Breast epithelium (tissue), 3 donors: Measurements from ENCODE around the gene ENPP4.

Source experiments
- POLR2AphosphoS5 ChIP-seq, 3 donors: sonication (generic); formaldehyde crosslinking; IDR thresholded peaks; one replicate each; pipeline ENCODE4 v1.6.1; 2017; ENCODE audit warnings: antibody characterized with exemption in 3 of 3
- TF ChIP-seq, protein P1 (sequence below), 3 donors: fragments of 450-650 bp; IDR thresholded peaks; one replicate each; pipeline ENCODE4 v1.5.1; 2016 to 2017; ENCODE audit warnings: antibody characterized with exemption in 3 of 3, mild to moderate bottlenecking in 3 of 3, moderate library complexity in 3 of 3

DNA sequence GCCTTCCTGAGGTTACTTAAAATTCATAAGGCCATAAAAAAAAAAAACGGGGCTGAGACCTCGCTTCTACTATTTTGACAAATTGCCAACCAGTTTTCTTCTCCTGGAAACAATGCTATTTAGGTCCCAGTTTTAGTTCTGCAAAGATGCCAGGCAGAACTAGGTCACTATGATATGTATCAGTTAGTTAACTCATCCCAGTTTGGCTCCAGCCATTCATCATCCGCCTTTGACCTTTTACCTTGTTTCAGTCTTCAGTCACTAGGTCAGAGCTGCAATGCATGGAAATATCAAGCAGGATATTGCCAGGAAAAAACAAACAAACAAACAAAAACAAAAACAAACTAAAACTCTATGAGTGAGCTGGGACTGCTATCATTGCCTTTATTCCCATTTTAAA lies 29.8 kb upstream of the ENPP4 start:
- TF ChIP-seq, protein P1, sequence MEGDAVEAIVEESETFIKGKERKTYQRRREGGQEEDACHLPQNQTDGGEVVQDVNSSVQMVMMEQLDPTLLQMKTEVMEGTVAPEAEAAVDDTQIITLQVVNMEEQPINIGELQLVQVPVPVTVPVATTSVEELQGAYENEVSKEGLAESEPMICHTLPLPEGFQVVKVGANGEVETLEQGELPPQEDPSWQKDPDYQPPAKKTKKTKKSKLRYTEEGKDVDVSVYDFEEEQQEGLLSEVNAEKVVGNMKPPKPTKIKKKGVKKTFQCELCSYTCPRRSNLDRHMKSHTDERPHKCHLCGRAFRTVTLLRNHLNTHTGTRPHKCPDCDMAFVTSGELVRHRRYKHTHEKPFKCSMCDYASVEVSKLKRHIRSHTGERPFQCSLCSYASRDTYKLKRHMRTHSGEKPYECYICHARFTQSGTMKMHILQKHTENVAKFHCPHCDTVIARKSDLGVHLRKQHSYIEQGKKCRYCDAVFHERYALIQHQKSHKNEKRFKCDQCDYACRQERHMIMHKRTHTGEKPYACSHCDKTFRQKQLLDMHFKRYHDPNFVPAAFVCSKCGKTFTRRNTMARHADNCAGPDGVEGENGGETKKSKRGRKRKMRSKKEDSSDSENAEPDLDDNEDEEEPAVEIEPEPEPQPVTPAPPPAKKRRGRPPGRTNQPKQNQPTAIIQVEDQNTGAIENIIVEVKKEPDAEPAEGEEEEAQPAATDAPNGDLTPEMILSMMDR (IDR thresholded peaks at IDR 0.05): no peak
- TF ChIP-seq POLR2AphosphoS5 (IDR thresholded peaks at IDR 0.05): no peak
